ACC112 (cell line): Measurements from ENCODE around the gene RNF225.
"Not testable (repeated sequence)": the region's sequence is repeated elsewhere in the genome, so short reads cannot be mapped to it uniquely, and the experiment has no call there.

Experiments
- H2AFZ ChIP-seq: fragments of 200-600 bp; sonication (generic); one replicate; pipeline ENCODE4 v1.6.0; 2017; ENCODE audit warnings: antibody characterized with exemption, low read length; ENCODE audit not compliant: unreplicated experiment
- H3K27ac ChIP-seq: fragments of 200-600 bp; sonication (generic); 2 replicates; pipeline ENCODE4 v1.5.1; 2014; ENCODE audit warnings: low read depth, mild to moderate bottlenecking, antibody characterized with exemption, low read length, moderate library complexity
- H3K27me3 ChIP-seq: fragments of 200-600 bp; sonication (generic); 2 replicates; pipeline ENCODE4 v1.6.1; 2014; ENCODE audit warnings: mild to moderate bottlenecking, antibody characterized with exemption, low read length, moderate library complexity, mixed read lengths; ENCODE audit not compliant: insufficient read depth
- H3K36me3 ChIP-seq: fragments of 200-600 bp; sonication (generic); 2 replicates; pipeline ENCODE4 v1.6.1; 2016; ENCODE audit warnings: mild to moderate bottlenecking, antibody characterized with exemption, low read length, moderate library complexity, mixed read lengths; ENCODE audit not compliant: insufficient read depth
- H3K4me1 ChIP-seq: fragments of 200-600 bp; sonication (generic); one replicate; pipeline ENCODE4 v1.6.1; 2016; ENCODE audit warnings: low read length, mixed read lengths; ENCODE audit not compliant: insufficient read depth, unreplicated experiment, control insufficient read depth
- H3K4me3 ChIP-seq: fragments of 200-600 bp; sonication (generic); 2 replicates; pipeline ENCODE4 v1.5.1; 2014; ENCODE audit warnings: mild to moderate bottlenecking, low read depth, low read length
- H3K79me2 ChIP-seq: fragments of 200-600 bp; sonication (generic); one replicate; pipeline ENCODE4 v1.6.0; 2016; ENCODE audit warnings: low read length; ENCODE audit not compliant: control insufficient read depth, unreplicated experiment, insufficient read depth

RNF225 gene

DNA sequence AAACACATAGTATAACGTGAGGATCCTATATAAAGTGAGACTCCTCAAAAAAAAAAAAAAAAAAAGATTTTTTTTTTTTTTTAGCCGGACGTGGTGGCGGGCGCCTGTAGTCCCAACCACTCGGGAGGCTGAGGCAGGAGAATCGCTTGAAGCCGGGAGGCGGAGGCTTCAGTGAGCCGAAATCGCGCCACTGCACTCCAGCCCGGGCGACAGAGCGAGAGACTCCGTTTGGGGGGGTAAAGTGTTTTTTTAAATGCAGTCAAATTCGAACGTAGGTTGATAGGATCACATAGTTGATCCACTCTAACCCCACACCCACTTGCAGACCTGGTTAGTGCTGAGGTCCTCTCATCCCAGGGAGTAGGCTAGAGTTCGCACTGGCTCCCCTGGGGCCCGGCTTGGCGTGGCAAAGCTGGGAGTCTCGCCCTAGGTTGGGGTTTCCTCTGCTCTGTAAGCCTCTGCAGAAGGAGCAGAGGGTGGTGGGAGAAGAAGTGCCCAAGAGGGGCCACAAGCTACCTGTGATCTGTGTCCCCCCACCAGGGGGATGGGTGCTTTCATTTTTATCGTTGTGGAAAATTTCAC, 6.5 kb downstream of the RNF225 start:
- peaks cover 4% of the 10 kb centered on the region for H3K4me1 ChIP-seq
- H3K27me3 ChIP-seq: no peaks in the 10 kb centered on the region
- H3K36me3 ChIP-seq: no peaks in the 10 kb centered on the region
- H3K27ac ChIP-seq: no peak overlapping the region
- H3K4me3 ChIP-seq: peak overlapping the region; percentile 84
- H2AFZ ChIP-seq: no peak overlapping the region
- no peaks in the 10 kb centered on the region for H3K79me2 ChIP-seq

DNA sequence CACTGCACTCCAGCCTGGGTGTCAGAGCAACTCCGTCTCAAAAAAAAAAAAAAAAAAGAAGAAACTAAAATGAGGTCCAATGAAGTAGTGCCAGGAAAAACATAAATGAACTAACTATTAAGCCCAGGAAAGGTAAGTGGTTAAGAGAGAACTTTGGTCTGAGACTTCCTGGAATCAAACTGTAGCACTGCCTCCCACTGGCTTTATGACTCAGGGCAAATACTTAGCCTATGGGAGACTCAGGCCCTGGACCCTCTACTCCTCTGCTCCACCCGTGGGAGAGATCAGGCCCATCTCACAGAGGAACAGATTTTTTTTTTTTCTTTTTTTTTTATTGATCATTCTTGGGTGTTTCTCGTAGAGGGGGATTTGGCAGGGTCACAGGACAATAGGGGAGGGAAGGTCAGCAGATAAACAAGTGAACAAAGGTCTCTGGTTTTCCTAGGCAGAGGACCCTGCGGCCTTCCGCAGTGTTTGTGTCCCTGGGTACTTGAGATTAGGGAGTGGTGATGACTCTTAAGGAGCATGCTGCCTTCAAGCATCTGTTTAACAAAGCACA, 8.5 kb downstream of the RNF225 start:
- H3K79me2 ChIP-seq: peaks cover 12% of the 10 kb centered on the region
- not testable (repeated sequence) for H2AFZ ChIP-seq, H3K4me3 ChIP-seq, H3K4me1 ChIP-seq, H3K27me3 ChIP-seq, H3K36me3 ChIP-seq, H3K27ac ChIP-seq

- H3K27ac ChIP-seq: peak overlapping the region; percentile 16; the same call in 1 of the 2 replicates
- H3K36me3 ChIP-seq: no peaks in the 10 kb centered on the region
- H2AFZ ChIP-seq: no peak overlapping the region
- H3K4me1 ChIP-seq: peaks cover 17% of the 10 kb centered on the region
- peaks cover 25% of the 10 kb centered on the region for H3K79me2 ChIP-seq
- no peaks in the 10 kb centered on the region for H3K27me3 ChIP-seq
- peak overlapping the region; percentile 99 for H3K4me3 ChIP-seq
Observed at GRCh38 chr19:58406818-58407657, 11.6 kb downstream of the RNF225 start.

GRCh38 chr19:58407658-58408151, 12.2 kb downstream of the RNF225 start:
- H2AFZ ChIP-seq: no peak overlapping the region
- peaks cover 25% of the 10 kb centered on the region for H3K79me2 ChIP-seq

DNA sequence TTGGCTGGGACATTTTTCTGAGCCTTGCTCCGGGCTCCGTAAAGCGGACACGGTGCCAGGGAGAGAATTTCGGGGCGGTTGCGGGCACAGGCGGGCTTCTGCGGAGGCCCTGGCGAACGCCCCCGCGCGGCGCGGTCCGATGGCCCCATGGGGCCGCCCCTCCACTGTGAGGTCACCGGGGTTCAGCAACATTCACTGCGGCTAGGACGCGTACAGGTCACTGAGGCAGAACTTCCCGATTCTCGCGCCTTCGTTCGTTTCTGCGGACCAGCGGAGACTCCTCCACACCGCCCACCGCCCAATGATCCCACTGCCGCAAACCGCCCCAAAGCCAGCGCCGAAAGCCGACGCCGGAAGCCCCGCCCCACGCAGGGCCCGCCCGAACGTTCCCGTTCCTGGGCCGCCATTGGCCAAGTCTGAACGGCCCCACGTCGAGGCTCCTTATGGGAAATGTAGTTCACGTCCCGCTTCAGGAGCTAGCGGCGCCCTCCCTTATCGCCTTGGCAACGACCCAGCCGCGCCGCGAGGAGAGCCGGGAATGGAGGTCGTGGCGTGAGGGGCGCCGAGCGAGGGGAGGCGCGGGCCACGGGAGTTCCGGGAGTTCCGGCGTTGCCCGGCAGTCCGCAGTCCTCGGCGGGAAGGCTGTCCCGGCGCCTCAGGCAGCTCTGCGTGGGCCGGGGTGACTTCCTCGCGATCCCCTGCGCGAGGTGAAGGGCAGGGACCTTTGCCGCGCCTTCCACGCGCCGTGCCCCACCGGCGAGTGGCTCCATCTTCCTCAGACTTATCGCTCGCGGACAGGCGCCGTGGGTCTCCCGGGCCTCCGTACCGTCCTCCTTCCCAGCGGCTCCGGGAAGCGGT, 12.9 kb downstream of the RNF225 start, which contains the start of gene ZNF584:
TSS of gene ZNF584 (plus strand) at position 498 of the 858 bp plus-strand sequence. CDS start 499 bp downstream, outside the sequence.
- peak within 1 kb of the TSS; percentile 55 for H3K27ac ChIP-seq
- H2AFZ ChIP-seq: no peak within 1 kb of the TSS

More at GRCh38 chr19:58407658-58408151, 12.2 kb downstream of the RNF225 start:
- Histone ChIP-seq H3K4me3 (peak overlapping the region; percentile 99), H3K27me3 (no peaks in the 10 kb centered on the region), H3K27ac (peak overlapping the region; percentile 55), H3K36me3 (no peaks in the 10 kb centered on the region), H3K4me1 (peaks cover 15% of the 10 kb centered on the region)

DNA sequence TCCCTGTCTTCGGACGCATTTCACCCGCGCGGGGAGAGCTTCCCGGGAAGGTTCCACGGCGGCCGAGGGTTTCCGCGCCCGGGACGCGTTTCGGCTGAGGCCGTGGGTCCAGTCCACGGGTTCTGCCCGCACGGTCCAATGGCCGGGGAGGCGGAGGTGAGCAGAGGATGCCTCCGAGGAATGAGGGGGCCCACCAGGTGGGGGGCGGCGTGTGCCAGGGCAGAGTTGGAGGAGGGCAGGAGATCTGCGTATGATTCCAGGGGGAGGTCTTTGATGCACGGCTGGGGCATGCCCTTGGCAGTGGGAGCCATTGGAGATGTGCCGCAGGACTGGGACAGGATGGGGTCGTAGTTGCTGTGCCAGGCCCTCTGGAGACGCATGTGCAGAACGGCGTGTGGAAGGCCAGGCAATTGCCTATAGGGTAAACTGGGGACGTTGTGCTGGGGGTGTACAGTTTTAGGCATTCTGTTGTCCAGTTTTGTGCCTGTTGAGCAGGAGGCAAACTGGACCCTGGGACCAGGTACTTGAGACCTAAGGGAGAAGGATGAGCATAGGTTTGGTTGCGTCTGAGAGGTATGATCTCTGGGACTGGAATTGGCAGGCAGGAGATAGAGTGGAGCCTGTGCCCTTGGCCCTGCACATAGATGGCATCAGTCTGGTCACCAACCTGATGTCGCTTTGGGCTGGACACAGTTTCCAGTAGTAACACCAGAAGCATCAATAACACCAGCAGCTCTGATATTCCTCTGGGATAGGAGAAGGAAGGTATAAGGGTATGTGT, 13.7 kb downstream of the RNF225 start:
- no peaks in the 10 kb centered on the region for H3K36me3 ChIP-seq
- peaks cover 25% of the 10 kb centered on the region for H3K79me2 ChIP-seq
- peak overlapping the region; percentile 99 for H3K4me3 ChIP-seq
- H3K27me3 ChIP-seq: no peaks in the 10 kb centered on the region
- H3K27ac ChIP-seq: peak overlapping the region; percentile 55; the same call in 1 of the 2 replicates
- no peak overlapping the region for H2AFZ ChIP-seq
- peaks cover 15% of the 10 kb centered on the region for H3K4me1 ChIP-seq

More for the DNA sequence above, 12.9 kb downstream of the RNF225 start, which contains the start of gene ZNF584:
- Histone ChIP-seq H3K36me3 (no peaks in the 10 kb centered on the region), H3K4me3 (peak within 1 kb of the TSS; percentile 99), H3K4me1 (peaks cover 15% of the 10 kb centered on the region), H3K27me3 (no peaks in the 10 kb centered on the region), H3K79me2 (peaks cover 25% of the 10 kb centered on the region)

GRCh38 chr19:58416604-58417003, 21.1 kb downstream of the RNF225 start:
- Histone ChIP-seq H3K36me3 (peaks cover 42% of the 10 kb centered on the region), H3K4me1 (no peaks in the 10 kb centered on the region), H3K4me3 (no peak overlapping the region), H3K27ac (no peak overlapping the region), H3K79me2 (no peaks in the 10 kb centered on the region), H3K27me3 (no peaks in the 10 kb centered on the region), H2AFZ (no peak overlapping the region)

- Histone ChIP-seq H2AFZ (no peak overlapping the region), H3K27ac (no peak overlapping the region), H3K4me3 (no peak overlapping the region), H3K4me1 (no peaks in the 10 kb centered on the region), H3K27me3 (no peaks in the 10 kb centered on the region), H3K79me2 (no peaks in the 10 kb centered on the region), H3K36me3 (peaks cover 42% of the 10 kb centered on the region)
Observed at GRCh38 chr19:58417071-58417470, 21.6 kb downstream of the RNF225 start.

- H2AFZ ChIP-seq: no peak overlapping the region
- no peaks in the 10 kb centered on the region for H3K27me3 ChIP-seq
- no peaks in the 10 kb centered on the region for H3K4me1 ChIP-seq
- H3K36me3 ChIP-seq: peaks cover 24% of the 10 kb centered on the region
- no peaks in the 10 kb centered on the region for H3K79me2 ChIP-seq
- H3K4me3 ChIP-seq: no peak overlapping the region
- H3K27ac ChIP-seq: no peak overlapping the region
Observed at GRCh38 chr19:58428617-58429016, 33.2 kb downstream of the RNF225 start.
